Adrenal gland (tissue), 12 donors: ENCODE results near the gene POLG. TPM values are rescaled to one million over a fixed set of nuclear protein-coding genes. Genes with fewer than 3 reads are reported as not detected.
A peak's percentile ranks its signal among the peaks of the same experiment; 100 is the strongest.

ENCODE experiments used
- DNase-seq, 7 donors: peaks; one replicate each; pipeline ENCODE4 v3.0.0-alpha.2; 2019 to 2020
- H3K27ac ChIP-seq, 5 donors: fragments of 200-600 bp; sonication (generic) in 4 of 5; 1 replicate in 3 of 5; 2 replicates in 2 of 5; pipeline versions ENCODE4 v1.5.1 to v1.8.0; 2016 to 2020; ENCODE audit warnings: mild to moderate bottlenecking in 1 of 5
- H3K27me3 ChIP-seq: fragments of 200-600 bp; 2 replicates; pipeline ENCODE4 v1.8.0; 2021
- H3K36me3 ChIP-seq, 2 donors: fragments of 200-600 bp; replicated peaks in 1 of 2; 1 replicate in 1 of 2; 2 replicates in 1 of 2; pipeline versions ENCODE4 v1.5.1 to v1.8.0; 2018 to 2022
- H3K4me1 ChIP-seq, 2 donors: fragments of 200-600 bp; replicated peaks in 1 of 2; 1 replicate in 1 of 2; 2 replicates in 1 of 2; pipeline versions ENCODE4 v1.5.1 to v1.8.0; 2018 to 2021
- H3K4me3 ChIP-seq, 4 donors: fragments of 200-600 bp; sonication (generic) in 3 of 4; one replicate each; pipeline ENCODE4 v1.5.1; 2016 to 2018
- H3K9me3 ChIP-seq, 3 donors: fragments of 200-600 bp; sonication (generic) in 1 of 3; replicated peaks in 1 of 3; 1 replicate in 2 of 3; 2 replicates in 1 of 3; pipeline versions ENCODE4 v1.5.1 to v1.8.0; 2016 to 2021
- CTCF ChIP-seq, 6 experiments: fragments of 450-650 bp in 4 of 6; fragments of 200-600 bp in 2 of 6; sonication (generic) in 1 of 6; IDR thresholded peaks; 1 replicate in 5 of 6; 2 replicates in 1 of 6; pipeline versions ENCODE4 v1.5.1 to v1.8.0; 2016 to 2021; ENCODE audit warnings: antibody characterized with exemption in 6 of 6, mild to moderate bottlenecking in 2 of 6, moderate library complexity in 1 of 6
- POLR2A ChIP-seq, 2 donors: fragments of 450-650 bp; IDR thresholded peaks; one replicate each; pipeline ENCODE4 v1.6.1; 2017; ENCODE audit warnings: antibody characterized with exemption in 2 of 2, mild to moderate bottlenecking in 2 of 2, moderate library complexity in 1 of 2
- WGBS, 4 donors: extraction: QIAGEN DNeasy Blood & Tissue Kit in 2 of 4; methylation state at CpG; one replicate each; pipeline versions ENCODE4 v1.1.5 to v1.1.7; 2013 to 2017; 5-methylcytosine and 5-hydroxymethylcytosine counted together
- intact Hi-C, 2 donors: fragments of 100-400 bp; cut with DNase I; formaldehyde crosslinking; loops; one replicate each; pipeline versions ENCODE4 v1.14.1 to v1.15.0; 2022 to 2023
- polyA plus RNA-seq, 3 donors: library from polyadenylated mRNA; stranded (reverse); fragments of 200-250 nt in 2 of 3; fragments of 350-450 nt in 1 of 3; fragmentation: Illumina TruSeq in 1 of 3; extraction: RNeasy Lipid Tissue Mini Kit (QIAGEN cat#74804) in 1 of 3; gene quantifications; one replicate each; pipeline ENCODE4 v1.2.3, GENCODE V29; 2013 to 2014
- total RNA-seq, 9 donors: library from RNA; depleted of rRNA in 4 of 9; stranded (reverse); fragments of >200 nt in 4 of 9; fragments of 120-200 nt in 1 of 9; fragmentation: NEBNext Ultra II Directional in 1 of 9; extraction: Animal tissue kit (Norgen Biotek cat#: 25700) in 1 of 9; gene quantifications; one replicate each; pipeline versions ENCODE4 v1.1.0 to v1.2.4, GENCODE V29; 2013 to 2023
- donor health status: healthy with polysubstance abuse.
- donor health status: Bipolar disorder and iron deficiency.
- donor health status: DM: yes; HTN: yes; CAD: no.
- donor health status: DM: no; HTN: no; CAD: no.
- donor health status: DM: no; HTN: no; CAD: no.
- donor health status: DM: yes; HTN: yes; CAD: no.

The POLG gene
- total and polyA plus RNA-seq, 12 donors, result 25.0 to 127 (median 49.8) TPM

- no peak for DNase-seq
- intact Hi-C loops, result loop anchor here in 1 of 2 donors (10.0 kb wide), 1 partner anchor 85 kb away; the partner anchor contains the start of gene FANCI
- Histone ChIP-seq H3K36me3 (peaks cover 0 to 88% of the 10 kb centered on the region in 2 donors), H3K27me3 (no peaks in the 10 kb centered on the region), H3K4me1 (peaks cover 9 to 47% of the 10 kb centered on the region in 2 donors), H3K27ac (no peak overlapping the region), H3K9me3 (no peaks in the 10 kb centered on the region), H3K4me3 (no peak overlapping the region)
- TF ChIP-seq POLR2A (IDR thresholded peaks at IDR 0.05), result no peak
- no peak for TF ChIP-seq CTCF (IDR thresholded peaks at IDR 0.05)
- 58 to 78% (median 72%) methylated on average over 6 to 8 of the region's 8 CpGs for WGBS, 4 donors
These were observed 5.1 kb downstream of the POLG start for GRCh38 chr15:89329329-89330084.

- H3K27me3 ChIP-seq, result no peaks in the 10 kb centered on the region
- H3K36me3 ChIP-seq, result peaks cover 0 to 97% of the 10 kb centered on the region in 2 donors
- H3K4me3 ChIP-seq, result no peak overlapping the region
- no peak overlapping the region for H3K27ac ChIP-seq
- DNase-seq, result peak in 4 of 7 donors; percentile 37 to 51 (median 48)
- 62 to 71% (median 68%) methylated on average over 6 to 13 of the region's 13 CpGs for WGBS, 4 donors
- TF ChIP-seq POLR2A (IDR thresholded peaks at IDR 0.05) (no peak), CTCF (IDR thresholded peaks at IDR 0.05) (no peak)
- intact Hi-C loops, result no loop called here
- peaks cover 4 to 44% of the 10 kb centered on the region in 2 donors for H3K4me1 ChIP-seq
- no peaks in the 10 kb centered on the region for H3K9me3 ChIP-seq
These were observed 6.0 kb downstream of the POLG start for GRCh38 chr15:89328398-89329254.

DNA sequence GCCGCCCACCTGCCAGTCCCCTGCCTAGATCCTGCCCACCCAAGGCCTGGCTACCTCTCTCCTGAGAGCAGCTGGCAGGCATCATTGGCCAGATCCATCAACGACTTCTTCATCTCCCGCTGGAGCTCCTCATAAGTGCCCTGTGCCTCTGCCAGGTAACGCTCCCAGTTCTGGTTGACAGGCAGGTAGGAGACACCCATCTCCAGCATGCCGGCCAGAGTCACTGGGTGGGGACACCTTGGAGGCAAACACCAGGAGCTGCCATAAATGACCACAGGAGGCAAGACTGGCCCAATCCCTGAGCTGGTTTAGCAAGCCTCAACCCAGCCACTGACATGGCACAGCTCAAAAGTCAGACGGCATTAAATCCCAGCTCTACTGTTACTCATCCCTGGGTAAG is 7.5 kb downstream of the POLG start:
- DNase-seq, result peak in 1 of 7 donors; percentile 47
- H3K27ac ChIP-seq, result no peak overlapping the region
- WGBS, 4 donors, result 91 to 100% (median 96%) methylated on average over 6 of the region's 6 CpGs
- peaks cover 0 to 28% of the 10 kb centered on the region in 2 donors for H3K4me1 ChIP-seq
- peaks cover 0 to 98% of the 10 kb centered on the region in 2 donors for H3K36me3 ChIP-seq
- no peak for TF ChIP-seq POLR2A (IDR thresholded peaks at IDR 0.05)
- intact Hi-C loops, result no loop called here
- H3K4me3 ChIP-seq, result no peak overlapping the region
- H3K27me3 ChIP-seq, result no peaks in the 10 kb centered on the region
- no peaks in the 10 kb centered on the region for H3K9me3 ChIP-seq

DNA sequence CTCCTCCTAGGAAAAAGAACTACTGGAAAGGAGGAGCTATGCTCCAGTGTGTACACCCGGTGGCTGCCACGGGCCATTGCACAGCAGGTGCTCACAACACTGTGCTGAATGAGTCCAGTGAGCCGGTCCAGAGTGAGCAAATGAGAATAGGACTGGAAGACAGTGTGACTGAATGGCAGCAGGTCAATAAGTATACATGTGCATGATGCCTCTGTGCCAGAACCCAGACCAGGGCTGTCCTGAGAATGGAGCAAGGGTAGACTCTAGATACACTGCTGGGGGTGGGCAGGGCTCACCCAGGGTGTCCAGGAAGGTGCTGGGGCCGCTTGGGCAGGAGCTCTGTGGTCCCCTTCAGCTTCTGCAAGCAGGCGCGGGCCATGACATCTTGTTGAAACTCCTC is 8.3 kb downstream of the POLG start:
- Histone ChIP-seq H3K9me3 (no peaks in the 10 kb centered on the region), H3K27ac (no peak overlapping the region), H3K4me1 (peaks cover 0 to 20% of the 10 kb centered on the region in 2 donors), H3K36me3 (peaks cover 0 to 99% of the 10 kb centered on the region in 2 donors), H3K4me3 (no peak overlapping the region), H3K27me3 (no peaks in the 10 kb centered on the region)
- 60 to 95% (median 85%) methylated on average over 1 to 6 of the region's 6 CpGs for WGBS, 4 donors
- DNase-seq, result peak in 1 of 7 donors; percentile 39
- intact Hi-C loops, result no loop called here
- TF ChIP-seq POLR2A (IDR thresholded peaks at IDR 0.05) (no peak), CTCF (IDR thresholded peaks at IDR 0.05) (no peak)
